ENCODE data around the gene BEST2.

The BEST2 gene

DNA sequence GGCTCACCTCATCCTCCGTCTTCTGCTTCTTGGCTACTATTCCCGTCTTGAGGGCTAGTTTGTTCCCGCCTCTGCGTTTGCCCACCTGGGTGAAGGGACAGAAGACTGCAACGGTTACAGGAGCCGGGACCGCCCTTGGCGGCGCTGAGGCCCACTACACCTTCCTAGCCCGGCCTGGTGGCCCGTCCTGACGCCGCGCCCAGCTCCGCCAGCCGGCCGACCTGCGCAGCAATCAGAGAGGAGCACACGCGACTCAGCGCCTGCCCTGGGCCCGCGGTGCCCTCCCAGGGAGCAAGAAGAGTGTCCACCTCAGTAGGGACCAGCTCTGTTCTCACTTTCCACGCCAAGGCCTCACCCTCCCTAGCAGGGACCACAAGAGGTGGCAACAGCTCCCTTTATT lies 20.3 kb upstream of the BEST2 start:
- no peak for DNase-seq

DNA sequence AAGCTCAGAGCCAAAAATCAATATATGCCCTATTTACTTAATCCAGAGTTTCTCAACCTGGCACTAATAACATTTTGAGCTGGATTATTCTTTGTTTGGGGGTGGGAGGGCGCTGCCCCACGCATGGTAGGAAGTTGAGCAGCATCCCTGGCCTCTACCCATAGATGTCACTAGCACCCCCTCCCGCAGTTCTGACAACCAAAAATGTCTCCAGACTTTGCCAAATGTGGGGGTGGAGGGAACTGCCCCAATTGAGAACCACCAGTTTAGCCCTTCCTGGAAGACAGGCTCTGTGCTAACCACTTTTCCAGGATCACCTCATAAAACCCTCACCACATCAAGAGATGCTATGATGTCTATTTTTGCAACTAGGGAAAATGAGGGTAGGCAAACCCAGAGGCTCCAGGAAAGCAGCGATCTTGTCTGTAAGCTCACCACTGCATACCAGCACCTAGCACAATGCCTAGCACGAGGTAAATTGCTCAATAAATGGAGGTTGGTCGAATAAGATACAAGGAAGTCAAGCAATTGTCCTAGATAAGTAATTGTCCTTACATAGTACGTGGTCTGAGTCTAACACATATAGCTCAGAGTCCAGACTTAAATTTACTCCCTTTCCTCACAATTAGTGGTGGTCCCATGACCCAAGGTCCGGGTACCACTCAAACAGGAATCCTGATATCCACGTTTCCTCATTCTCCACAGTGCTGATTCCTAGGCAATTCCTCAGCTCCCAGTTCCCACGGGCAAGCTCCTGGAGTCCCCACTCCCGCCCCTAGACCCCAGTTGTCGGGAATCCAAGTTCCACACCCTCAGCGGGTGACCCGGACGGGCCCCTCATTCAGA lies 18.0 kb upstream of the BEST2 start:
- DNase-seq, result peak; percentile 56

DNA sequence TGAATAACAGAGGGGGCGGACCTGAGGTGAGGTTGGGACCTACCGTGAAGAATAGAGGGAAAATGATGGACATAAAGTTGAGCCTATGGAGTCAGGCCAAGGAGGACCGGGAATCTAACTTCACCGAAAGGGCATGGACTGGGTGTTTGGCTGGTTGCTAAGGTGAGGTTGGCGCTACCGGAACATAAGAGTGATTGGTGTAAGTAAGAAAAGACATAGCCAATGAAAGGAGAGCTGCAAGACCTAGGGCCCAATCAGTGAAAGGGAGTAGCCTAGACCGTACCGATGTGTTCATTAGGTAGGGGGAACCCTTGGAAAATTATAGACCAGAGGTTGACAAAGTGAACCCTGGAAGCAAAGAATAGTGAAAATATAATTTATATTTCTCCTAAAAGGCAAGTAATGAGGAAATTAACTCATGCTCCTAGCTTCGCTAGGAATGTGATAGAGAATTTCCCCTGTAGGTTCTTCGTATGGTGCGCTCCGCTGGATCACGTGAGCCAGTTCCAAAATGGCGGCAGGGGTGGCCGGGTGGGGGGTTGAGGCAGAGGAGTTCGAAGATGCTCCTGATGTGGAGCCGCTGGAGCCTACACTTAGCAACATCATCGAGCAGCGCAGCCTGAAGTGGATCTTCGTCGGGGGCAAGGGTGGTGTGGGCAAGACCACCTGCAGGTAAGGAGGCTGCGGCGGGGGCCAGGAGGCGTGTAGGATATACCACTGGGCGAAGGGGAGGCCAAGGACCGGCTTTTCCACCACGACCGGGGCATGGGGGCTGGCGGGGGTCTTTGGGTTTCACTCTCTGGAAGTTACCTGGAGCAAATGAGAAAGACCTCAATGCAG lies 14.4 kb upstream of the BEST2 start, which contains the start of gene GET3:
Gene GET3 (plus strand): TSS at position 503 of the 840 bp plus-strand sequence. CDS start 9 bp downstream, at position 512.
- peak; percentile 100 for DNase-seq

- DNase-seq, result no peak
These were observed 13.7 kb upstream of the BEST2 start for GRCh38 chr19:12737835-12738351.

GRCh38 chr19:12745166-12745897 lies 6.3 kb upstream of the BEST2 start:
- DNase-seq, result no peak

GRCh38 chr19:12748489-12748888 lies 3.1 kb upstream of the BEST2 start:
- DNase-seq, result no peak

DNA sequence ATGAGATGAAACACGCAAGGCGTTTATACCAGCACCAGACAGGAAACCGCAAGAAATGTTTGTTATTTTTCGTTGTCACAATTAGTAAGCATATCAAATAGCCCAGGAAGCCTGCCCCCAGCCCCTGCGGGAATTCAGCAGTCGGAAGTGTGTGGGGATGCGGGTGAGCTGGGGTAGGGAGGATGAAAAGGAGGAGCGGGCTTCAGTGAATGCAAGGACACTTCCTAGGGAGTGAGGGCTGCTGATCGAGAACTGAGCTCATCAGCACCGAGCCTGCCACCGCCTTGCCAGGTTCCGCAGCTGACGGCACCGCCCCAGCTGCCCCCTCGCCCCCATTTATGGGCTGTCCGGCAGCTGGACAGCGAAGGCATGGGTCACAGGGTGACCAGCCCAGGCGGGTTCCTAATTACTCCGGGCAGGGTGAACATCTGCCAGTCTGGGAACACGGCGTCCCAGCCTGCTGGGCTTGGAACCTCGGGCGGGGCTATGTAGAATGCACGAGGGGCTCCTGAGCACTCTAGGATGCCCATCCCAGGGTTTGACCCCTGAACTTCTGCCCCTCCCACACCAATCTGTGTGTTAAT lies 1.6 kb upstream of the BEST2 start:
- peak; percentile 60 for DNase-seq

GRCh38 chr19:12750851-12751250 lies 740 bp upstream of the BEST2 start:
- DNase-seq, result no peak

GRCh38 chr19:12752056-12752781 lies 628 bp downstream of the BEST2 start:
- DNase-seq, result no peak

GRCh38 chr19:12754465-12755196 lies 3.0 kb downstream of the BEST2 start:
- no peak for DNase-seq

DNA sequence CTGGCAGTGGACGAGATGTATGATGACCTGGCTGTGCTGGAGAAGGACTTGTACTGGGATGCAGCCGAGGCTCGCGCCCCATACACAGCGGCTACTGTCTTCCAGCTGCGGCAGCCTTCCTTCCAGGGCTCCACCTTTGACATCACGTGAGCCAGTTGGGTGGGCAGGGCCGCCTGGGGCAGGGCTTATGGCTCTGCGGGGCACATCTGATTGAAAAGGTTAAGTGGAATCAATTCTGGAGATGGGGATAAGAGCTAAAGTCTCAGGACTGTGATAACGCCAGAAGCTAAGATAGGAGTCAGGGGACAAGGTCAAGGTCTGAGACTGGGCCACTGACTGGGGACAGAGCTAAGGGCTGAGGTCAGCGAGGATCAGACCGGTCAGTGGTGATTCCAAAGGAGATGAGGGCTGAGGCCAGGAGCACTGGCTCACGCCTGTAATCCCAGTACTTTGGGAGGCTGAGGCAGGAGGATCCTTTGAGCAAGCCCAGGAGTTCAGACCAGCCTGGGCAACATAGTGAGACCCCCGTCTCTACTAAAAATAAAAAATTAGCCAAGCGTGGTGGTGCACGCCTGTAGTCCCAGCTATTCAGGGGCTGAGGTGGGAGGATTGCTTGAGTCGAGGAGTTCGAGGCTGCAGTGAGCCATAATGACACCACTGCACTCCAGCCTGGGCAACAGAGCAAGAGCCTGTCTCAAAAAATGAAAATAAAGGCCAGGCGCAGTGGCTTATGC lies 4.7 kb downstream of the BEST2 start:
- no peak for DNase-seq

- peak; percentile 67 for DNase-seq
These were observed 6.1 kb downstream of the BEST2 start for GRCh38 chr19:12757544-12758274.

- no peak for DNase-seq
These were observed 8.1 kb downstream of the BEST2 start for GRCh38 chr19:12759686-12760085.

GRCh38 chr19:12763100-12763499 lies 11.5 kb downstream of the BEST2 start:
- DNase-seq, result no peak

GRCh38 chr19:12764698-12765097 lies 13.1 kb downstream of the BEST2 start:
- DNase-seq, result no peak

DNA sequence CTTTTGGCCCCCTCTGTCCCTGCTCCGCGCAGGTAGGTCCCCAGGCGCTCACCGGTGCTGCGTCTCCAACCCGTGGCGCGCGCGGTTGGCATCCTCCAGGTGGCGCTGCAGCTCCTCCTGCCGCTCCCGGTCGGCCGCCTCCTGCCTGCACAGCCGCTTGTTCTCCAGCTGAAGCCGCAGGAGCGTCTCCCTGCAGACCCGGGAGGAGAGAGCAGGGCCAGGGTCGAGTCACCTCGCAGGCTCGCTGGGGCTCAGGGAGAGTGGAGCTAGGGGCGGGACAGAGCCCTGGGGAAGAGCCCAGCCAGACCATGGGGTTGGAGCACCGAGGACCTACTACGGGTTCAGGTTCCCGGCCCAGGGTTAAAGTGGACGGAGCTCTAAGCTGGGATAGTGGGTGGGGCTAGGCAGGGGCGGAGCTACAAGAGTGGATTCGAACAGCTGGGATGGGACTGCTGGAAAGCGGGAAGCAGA lies 14.5 kb downstream of the BEST2 start:
- DNase-seq, result no peak

- no peak for DNase-seq
These were observed 15.6 kb downstream of the BEST2 start for GRCh38 chr19:12767150-12767549.

- DNase-seq, result no peak
These were observed 16.1 kb downstream of the BEST2 start for GRCh38 chr19:12767666-12768065.

GRCh38 chr19:12769689-12770088 lies 18.1 kb downstream of the BEST2 start:
- DNase-seq, result no peak

Measured in fibroblast of skin of back (primary cell).